HG03457 (cell line): ENCODE measurements around the gene SLC5A5.

Experiments used
- ATAC-seq: cut with Tn5 transposase; IDR thresholded peaks from one replicate; pipeline ENCODE4 v1.9.1; 2021; ENCODE audit warnings: moderate number of reproducible peaks; ENCODE audit not compliant: unreplicated experiment

The SLC5A5 gene

DNA sequence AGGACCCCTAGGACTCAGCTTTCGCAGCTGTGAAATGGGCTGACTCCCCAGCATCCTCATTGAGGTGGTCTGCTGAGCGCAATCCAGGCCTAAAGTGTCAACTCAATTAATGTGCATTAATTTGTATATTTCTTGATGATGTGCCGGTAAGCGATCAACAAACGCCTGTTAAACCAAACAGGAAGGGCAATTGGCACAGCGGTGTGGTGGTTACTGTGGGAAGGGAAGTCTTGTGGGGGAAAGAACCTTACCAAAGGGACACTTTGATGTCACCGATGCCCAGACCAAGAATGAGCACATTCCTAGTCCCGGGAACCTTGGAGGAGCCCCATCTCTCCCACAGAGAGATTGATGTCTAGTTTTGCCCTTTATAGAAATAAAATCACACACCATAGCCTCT lies 25.6 kb upstream of the SLC5A5 start:
- ATAC-seq: no peak

GRCh38 chr19:17847538-17848366 lies 24.0 kb upstream of the SLC5A5 start, which contains the start of gene JAK3:
Gene JAK3 (minus strand): TSS chr19:17847982. CDS start chr19:17844417, 3,565 bp downstream.
- ATAC-seq: no peak

DNA sequence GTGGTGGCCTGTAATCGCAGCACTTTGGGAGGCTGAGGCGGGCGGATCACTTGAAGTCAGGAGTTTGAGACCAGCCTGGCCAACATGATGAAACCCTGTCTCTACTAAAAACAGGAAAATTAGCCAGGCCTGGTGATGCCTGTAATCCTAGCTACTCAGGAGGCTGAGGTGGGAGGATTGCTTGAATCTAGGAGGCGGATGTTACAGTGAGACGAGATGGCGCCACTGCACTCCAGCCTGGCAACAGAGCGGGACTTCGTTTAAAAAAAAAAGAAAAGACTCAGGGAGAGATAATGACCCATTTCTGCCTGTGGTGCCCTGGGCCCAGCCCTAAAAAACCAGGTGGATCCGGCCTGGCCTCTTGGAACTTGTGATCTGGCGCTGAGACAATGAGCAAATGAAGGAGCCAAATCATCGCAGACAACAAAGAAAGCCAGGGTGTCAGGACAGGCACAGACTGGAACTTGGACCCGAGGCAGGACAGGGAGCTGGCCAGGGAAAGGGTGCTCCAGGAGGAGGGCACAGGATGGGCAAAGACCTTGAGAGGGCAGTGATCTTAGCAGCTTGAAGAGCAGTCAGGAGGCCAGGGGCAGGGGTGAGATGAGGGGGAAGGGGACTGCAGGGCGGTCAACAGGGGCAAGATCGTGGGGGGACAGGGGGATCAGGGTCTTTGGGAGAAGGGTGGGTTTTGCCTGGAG lies 23.0 kb upstream of the SLC5A5 start:
- ATAC-seq: no peak

DNA sequence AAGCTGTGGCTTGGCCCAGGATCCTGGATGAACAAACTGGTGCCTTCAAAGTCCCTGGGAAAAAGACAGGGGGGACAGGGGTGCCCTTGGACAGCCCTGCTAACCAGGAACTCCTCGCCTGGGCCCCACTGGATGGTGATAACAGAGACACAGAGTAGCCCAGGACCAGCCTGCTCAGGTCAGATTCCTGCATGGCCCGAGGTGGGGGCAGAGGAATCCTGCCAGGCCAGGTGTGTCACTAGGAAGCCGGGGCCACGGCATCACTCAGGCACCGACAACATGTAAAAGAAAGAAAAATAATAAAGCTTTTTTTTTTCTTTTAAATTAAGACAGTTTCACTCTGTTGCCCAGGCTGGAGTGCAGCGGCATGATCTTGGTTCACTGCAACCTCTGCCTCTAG lies 17.7 kb upstream of the SLC5A5 start:
- ATAC-seq: no peak

GRCh38 chr19:17855280-17856152 lies 16.2 kb upstream of the SLC5A5 start:
- no peak for ATAC-seq

DNA sequence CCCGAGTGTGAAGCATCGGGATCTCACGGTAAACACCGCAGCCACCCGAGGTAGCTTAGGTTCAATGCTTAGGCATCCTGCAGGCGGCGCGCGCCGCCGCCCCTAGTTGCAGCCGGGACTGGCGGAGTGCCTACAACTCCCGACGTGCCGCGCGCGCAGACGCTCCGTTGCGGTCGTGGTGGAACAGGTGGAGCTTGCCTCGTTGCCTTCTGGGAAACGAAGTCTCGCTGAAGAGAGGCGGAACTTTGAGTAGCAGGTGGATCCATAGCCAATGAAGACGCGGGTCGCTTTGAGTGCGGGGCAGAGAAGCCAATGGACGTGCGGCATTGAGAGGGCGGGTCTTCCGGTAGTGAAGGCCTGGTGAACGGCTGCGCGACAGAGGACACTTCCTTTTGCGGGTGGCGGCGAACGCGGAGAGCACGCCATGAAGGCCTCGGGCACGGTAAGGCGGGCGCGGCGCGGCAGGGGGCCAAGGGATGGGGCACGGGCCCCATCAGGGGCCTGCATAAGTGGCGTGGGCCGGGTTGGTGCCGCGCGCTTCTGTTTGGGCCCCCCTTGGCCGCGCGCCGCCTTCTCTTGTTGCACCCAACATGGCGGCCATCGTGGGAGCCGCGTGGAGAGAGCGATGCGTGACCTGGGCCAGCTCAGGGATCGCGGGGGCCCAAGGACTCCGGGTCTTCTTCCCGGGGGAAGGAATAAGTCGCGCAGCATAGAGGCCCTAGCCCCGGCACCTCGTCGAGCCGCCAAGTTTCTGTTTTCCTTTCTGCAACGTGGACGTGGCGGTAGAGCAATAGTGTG lies 12.0 kb upstream of the SLC5A5 start, which contains the start of gene RPL18A:
TSS of gene RPL18A (plus strand) at position 378 of the 798 bp plus-strand sequence. CDS start at position 425, 47 bp downstream.
- peak; percentile 84 for ATAC-seq

GRCh38 chr19:17860331-17860992 lies 11.3 kb upstream of the SLC5A5 start:
- no peak for ATAC-seq

- ATAC-seq: no peak
Measured at GRCh38 chr19:17860993-17861360, 10.8 kb upstream of the SLC5A5 start.

- ATAC-seq: no peak
Measured at GRCh38 chr19:17861542-17862402, 10.0 kb upstream of the SLC5A5 start.

DNA sequence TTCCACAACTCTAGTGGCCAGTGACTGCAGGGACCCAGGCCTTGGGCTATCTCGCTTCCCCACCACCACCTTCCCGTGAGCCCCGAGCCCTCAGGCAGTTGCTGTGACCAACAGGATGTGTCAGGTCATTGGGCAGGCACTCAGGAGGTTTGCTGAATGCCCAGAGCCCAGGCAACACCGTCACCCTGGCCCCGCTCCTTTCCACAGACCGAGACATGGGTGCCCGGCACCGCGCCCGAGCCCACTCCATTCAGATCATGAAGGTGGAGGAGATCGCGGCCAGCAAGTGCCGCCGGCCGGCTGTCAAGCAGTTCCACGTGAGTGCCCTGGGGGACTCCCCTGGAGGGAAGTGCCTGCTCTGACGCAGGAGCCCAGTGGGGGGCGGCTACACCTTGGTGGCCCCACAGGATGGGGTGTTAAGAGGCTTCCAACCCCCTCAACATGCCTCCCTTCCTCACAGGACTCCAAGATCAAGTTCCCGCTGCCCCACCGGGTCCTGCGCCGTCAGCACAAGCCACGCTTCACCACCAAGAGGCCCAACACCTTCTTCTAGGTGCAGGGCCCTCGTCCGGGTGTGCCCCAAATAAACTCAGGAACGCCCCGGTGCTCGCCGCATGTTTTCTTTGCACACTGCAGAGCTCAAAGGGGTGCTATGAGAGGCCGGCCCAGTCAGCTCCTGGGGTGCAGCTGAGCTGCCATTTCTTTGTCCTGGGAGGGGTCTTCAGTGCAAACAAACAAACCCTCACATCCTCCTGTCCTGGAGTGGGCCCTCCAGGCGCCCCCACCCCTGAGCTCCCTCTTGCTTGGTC lies 8.8 kb upstream of the SLC5A5 start:
- ATAC-seq: no peak

DNA sequence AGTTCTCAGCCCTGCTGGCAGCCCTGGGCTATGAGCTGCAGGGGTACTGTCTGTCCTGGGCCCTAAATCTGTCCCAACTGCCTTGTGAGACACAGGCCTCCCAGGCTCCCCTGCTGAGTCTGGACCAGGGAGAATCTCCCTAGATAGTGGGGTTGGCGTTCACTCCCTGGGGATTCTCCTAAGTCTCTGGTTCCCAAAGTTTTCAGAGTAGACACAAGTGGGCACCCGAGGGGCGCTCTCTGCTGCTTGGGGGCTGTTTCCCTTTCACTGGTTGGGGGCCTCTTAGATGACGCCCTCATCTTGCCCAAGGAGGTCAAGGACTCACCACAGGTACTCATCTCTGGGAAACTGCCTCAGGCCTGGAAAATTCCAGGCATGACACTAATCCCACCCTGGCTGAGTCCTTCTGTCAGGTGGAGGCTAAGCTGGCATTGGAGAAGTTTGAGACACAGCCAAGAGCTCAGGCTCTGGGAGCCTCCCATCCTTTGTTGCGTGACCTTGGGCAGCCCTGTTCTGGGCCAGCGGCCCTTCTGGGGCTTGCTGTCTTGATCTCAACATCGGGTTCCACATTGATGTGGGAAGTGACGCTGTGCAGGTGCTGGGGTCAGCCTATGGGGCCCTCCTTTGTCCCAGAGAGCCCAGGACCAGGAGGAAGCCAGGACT lies 8.1 kb upstream of the SLC5A5 start:
- no peak for ATAC-seq

DNA sequence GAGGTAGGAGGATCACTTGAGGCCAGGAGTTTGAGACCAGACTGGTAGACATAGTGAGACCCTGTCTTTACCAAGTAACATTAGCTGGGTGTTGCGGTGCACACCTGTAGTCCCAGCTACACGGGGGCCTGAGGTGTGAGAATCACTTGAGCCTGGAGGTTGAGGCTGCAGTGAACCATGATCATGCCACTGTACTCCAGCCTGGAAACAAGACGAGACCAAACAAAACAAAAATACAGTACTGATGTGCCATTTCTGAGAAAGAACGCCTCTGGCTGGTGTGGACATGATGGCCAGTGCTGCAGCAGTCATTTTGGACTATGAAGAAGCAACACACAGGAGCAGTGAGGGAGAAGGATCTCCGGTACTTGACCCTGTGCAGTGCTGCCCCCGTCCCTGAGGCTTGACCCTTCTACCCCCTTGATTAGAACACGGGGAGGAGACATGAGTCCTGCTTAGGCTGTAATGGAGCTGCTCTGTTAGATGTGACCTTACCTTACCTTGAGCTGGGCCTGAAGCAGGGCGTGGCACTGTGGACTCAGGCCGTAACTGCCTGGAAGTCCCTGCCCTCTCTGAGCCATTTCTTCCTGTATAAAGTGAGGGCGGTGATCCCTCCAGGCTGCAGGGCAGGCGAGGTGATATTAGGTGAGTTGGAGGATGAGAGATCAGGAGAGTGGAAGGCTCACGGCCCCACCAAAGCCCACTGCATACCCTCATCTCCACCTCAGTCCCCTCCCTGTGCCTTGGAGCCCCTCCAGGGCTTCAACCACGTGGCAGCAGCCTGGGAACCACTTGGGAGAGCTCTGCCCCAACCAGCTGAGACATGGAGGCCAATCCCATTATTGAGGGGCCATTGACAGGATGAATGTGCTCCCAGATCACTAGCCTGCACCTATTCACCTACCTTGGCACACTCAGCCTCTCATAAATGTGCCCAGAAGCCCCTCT lies 6.1 kb upstream of the SLC5A5 start:
- no peak for ATAC-seq

- ATAC-seq: no peak
Measured at GRCh38 chr19:17866312-17866963, 5.3 kb upstream of the SLC5A5 start.

DNA sequence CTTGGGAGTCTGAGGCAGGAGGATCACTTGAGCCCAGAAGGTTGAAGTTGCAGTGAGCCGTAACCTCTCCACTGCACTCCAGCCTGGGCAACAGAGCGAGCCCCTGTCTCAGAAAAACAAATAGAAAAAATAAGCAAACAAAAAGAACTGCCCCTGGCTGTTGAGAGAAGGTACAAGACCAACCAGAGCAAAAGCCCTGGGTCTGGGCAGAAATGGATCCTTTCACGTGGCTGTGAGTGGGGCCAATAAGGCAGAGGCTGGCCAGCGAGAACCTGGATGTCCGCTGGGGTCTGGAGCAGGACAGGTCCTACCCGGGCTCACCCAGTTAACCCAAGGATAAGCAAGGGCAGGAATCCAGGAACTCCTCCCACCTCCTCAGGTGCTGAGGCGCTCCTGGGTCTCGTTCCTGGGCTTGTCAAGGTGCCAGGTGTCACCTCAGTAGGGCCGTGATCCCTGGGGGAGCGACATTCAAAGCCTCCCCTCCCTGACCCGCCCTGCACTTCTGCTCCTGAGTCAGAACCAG lies 4.7 kb upstream of the SLC5A5 start:
- no peak for ATAC-seq

GRCh38 chr19:17868669-17869068 lies 3.1 kb upstream of the SLC5A5 start:
- ATAC-seq: no peak

DNA sequence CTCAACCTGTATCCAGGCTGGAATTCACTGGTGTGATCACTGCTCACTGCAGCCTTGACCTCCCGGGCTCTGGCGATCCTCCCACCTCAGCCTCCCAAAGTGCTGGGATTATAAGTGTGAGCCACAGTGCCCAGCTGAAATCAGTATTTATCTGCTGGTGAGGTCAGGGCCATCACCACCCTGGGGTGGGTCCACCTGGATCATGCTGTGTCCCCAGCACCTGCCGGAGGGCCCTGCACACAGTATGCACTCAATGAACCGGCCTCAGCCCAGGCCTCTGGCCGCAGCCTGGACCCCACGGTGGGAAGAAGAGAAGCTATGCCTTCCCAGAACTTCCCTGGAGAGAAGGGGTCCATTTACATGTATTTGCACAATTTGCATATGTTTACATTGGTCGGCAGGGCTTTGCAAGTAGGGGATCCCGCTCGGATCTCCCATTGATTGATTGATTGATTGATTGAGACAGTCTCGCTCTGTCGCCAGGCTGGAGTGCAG lies 2.6 kb upstream of the SLC5A5 start:
- ATAC-seq: no peak
